Middle frontal gyrus (tissue), 1 donor: ENCODE results near the gene FAS.

Experiments
- DNase-seq: peaks from one replicate; pipeline ENCODE4 v3.0.0-alpha.2; 2015; ENCODE audit warnings: low spot score; ENCODE audit errors: extremely low spot score

FAS gene

GRCh38 chr10:88990384-88991160 is at the start of gene FAS:
Gene FAS (plus strand): TSS chr10:88990798. CDS start chr10:88990877, 79 bp downstream.
- DNase-seq, result no peak

GRCh38 chr10:88941026-88941425 is 49.6 kb upstream of the FAS start:
- no peak for DNase-seq

DNA sequence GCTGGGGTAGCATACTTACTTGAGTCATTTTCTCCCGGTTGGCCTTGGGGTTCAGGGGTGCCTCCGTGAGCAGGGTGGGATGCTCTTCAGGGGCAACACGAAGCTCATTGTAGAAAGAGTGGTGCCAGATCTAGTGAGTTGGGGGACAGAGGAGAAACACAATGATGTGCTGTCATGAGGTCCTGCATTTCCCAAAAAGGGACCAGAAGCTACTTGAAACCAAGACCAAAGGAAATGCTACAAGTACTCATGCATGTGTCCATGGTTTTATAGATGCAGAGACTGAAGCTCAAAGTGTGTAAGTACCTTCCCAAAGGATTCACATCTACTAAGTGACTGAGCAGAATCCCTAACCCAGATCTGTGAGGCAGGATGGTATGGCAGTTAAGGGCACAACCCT is 46.8 kb upstream of the FAS start:
- no peak for DNase-seq

DNA sequence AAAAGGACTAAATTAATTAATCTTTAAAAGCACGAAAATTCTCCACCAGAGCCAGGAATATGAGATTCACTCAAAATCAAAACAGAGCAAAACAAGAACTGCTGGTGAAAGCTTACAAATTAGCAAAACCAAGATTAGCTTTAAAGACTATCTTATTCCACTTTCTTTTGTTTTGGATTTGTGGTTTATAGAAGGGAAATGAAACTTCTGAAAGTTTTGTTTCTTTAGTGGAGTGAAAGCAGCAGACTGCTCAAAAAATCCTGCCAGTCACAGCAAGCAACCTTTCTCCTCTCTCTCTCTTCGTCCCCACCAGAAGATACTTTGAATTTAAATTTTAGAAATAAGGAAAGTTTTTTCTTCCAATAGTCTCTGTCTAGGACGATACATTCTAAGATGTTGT is 45.8 kb upstream of the FAS start:
- no peak for DNase-seq

DNA sequence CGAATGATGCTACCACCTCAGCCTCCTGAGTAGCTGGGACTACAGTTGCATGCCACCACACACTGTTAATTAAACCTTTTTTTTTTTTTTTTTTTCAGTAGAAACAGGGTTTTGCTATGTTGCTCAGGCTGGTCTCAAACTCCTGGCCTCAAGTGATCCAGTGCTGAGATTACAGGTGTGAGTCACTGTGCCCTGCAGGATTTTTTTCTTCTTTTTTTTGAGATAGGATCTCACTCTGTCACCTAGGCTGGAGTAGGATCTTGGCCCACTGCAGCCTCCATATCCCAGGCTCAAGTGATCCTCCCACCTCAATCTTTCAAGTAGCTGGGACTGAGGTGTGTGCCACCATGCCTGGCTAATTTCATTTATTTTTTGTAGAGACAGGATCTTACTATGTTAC is 44.4 kb upstream of the FAS start:
- no peak for DNase-seq

GRCh38 chr10:88946965-88947590 is 43.5 kb upstream of the FAS start:
- DNase-seq, result no peak

DNA sequence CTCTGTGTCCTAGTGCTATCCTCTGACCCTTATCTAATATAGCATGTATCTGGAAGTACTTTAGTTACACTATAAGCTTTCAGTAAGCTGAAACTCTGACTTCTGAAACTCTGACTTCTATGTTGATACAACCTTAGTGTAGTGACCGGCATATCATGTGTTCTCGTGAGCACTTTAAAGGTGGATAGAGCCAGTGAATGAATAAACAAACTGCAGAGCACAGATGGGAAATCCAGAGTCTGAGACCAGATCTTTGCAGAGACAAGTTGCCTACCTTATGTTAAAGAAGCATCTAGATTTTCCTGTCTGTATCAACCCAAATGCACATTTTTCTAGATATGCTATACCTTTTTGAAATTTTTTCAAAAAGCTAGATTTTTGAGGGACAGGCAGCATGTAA is 41.5 kb upstream of the FAS start:
- DNase-seq, result no peak

DNA sequence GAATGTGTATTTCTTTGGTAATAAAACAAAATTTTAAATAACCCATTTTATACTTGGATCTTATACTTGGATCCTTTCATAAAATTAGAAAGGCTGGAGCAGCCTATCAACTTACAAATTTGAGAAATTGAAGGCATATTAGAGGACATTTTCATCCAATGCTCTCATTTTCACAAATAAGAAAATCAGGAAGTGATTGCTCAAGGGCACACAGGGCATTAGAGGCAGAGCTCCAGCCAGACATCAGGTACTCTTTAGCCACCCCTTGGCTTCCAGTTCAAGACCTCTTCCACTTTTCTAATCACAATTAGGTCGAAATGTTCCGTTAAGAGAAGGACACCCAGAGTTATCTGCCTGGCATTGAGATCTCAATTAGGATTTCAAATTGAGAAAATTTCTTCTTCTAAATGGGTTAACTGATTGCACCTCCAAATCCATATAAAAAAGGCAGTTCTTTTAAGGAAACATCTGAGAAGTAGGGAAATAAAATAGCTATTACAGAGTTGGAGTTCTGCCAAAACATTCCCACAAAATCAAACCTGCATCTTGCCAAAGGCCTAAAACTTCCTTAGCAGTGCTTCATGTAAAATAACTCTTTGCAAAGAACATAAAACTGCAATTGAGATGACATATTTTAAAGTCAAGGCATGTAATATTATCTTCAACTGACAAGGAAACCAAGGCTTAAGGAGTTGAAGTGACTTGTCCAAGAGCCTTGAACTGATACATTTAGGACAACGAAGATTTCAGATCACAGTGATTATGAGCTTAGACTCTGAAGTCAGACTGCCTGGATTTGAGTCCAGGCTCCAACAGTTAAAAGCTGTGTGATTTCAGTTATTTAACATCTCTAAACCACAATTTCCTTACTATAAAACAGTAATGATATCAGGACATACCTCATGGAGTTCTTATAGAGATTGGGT is 40.4 kb upstream of the FAS start:
- DNase-seq, result no peak

DNA sequence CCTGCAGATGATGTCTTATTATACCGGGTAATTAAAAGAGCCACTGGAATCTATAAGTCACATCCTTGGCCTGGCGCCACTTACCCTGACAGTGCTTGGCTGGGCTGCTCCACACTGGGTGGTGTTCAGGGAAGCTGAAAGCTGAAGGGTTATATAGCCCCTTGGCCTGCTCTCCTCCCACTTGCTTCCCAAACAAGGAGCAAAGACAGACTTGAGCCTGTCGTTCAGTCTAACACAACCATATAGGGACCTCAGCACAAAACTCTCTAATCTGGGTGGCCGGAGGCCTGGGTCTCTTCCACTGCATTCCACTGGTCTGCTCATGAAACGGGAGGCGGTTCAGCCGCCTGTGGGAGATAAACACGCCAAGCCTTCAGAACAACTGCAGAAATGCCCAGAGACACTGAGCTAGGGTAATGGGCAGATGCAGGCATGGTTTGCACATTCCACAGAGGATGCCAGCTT is 37.9 kb upstream of the FAS start, which contains the start of gene ACTA2:
Gene ACTA2 (minus strand): TSS at position 127 of the 465 bp plus-strand sequence. CDS start 3,843 bp downstream, outside the sequence.
- DNase-seq, result no peak

GRCh38 chr10:88953662-88954061 is 36.9 kb upstream of the FAS start:
- DNase-seq, result no peak

DNA sequence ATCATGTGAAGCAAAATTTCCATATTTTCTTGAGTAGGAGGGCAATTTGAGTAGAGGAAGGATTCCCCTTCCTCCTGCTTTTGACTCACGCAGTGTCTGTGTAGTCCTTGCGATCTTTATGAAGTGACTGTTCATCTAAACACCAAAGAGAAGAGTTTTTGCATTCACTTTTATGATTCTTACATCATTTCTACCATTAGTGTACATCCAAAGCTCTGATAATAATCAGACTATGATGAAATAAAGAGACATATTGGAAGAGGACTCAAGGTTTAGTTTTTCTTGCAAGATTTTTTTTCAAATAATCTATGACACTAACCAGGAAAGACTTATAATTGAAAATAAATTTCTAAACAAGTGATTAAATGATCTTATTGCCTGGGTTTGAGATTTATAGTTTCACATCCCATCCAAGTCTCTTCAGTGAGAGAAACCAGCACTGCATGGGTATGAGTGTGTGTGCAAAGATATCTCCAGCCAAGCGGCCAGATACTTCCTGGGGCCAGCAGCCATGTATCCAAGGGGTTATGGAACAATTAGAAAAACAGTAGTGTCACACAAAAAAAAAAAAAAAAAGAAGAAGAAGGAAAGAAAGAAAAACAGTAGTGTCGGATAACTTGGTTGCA is 36.0 kb upstream of the FAS start:
- DNase-seq, result no peak

- no peak for DNase-seq
Measured at GRCh38 chr10:88957381-88957780, 33.2 kb upstream of the FAS start.

DNA sequence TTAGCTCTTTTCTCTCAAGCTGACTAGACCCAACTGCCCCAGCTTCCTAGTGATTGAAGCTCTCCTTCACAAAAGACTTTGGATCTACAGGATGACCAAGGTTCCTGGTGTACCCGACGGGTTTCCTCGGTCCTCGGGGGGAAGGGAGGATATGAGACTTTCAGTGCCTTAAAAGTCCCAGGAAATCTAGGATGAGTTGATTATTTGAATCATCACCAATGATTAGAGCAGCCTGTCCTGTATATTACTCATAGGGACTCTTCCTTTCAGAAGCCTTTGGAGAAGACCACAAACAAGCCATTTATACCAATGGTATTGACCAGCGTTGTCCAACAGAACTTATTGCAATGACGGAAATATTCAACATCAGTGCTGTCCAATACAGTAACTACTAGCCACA is 31.9 kb upstream of the FAS start:
- DNase-seq, result no peak

DNA sequence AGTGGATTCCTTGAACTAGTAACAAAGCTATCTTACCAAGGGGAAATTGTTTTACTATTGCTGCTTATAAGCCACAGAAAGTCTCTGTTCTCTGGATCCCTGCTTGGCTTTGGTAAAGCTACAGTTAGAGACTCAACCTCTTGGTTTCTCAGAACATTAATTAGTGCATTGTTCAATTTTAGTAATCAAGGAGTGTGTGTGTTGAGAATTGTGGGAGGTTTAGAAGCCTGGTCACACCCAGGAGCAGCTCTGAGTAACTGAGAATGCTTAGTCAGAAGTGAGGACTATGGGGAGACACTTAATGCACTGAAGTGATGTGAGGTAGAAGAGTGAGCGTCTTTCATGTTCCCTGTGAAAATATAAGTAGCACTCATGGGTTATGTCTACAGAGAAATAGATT is 29.8 kb upstream of the FAS start:
- DNase-seq, result no peak

GRCh38 chr10:88961266-88961665 is 29.3 kb upstream of the FAS start:
- DNase-seq, result no peak

DNA sequence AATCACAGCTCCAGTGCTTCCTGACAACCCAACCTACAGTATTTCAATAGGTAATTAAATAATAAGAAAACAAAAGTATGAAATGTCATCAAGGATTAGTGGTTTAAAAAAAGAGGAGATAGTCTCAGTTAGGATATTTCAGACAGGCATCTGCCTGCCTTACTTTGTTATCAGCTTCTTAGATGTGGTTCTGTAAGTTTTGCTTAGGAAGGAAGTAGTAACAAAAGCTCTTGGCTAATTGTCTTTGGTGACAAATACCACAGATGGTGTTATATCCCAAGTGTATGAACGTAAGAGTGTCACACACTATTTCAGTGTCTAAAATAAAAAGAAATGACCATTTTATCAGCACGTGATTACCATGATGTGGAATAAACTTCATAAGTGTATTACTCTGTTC is 28.3 kb upstream of the FAS start:
- DNase-seq, result no peak

DNA sequence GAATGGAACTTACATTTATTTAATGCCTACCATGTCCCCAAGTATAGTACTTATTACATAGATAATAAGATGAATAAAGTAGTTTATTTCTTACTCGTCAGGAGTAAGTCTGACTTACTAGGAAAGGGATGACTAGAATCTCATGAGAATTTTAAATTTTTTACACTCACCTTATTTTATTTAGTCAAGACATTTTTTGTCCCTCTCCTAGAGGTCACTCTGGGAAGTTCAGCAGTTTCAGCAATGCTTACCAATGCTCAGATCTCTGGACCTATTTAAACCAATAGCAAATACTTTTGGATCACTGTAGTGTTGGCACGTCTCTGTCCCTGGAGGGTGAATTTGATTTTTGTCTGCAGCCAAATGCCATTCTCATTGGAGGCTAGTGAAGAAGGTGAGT is 27.3 kb upstream of the FAS start:
- no peak for DNase-seq

DNA sequence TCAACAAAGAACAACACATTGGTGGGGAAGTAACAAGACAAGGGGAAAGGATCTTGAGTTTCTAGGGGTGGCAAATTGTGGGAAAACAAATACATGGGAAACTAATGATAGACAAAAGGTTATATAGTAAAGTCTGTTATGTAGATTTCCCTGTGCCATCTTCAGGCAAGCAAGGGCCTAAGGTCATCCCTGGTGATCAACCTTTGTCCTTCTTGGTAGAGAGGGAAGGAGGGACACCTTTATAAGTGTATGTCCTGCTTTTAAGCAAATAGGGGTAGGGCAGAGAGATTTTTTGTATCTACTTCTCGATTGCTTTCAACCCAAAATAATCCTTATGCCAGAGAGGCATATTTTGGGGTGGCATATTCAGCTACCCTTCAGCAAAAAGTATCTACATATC is 26.2 kb upstream of the FAS start:
- DNase-seq, result no peak

DNA sequence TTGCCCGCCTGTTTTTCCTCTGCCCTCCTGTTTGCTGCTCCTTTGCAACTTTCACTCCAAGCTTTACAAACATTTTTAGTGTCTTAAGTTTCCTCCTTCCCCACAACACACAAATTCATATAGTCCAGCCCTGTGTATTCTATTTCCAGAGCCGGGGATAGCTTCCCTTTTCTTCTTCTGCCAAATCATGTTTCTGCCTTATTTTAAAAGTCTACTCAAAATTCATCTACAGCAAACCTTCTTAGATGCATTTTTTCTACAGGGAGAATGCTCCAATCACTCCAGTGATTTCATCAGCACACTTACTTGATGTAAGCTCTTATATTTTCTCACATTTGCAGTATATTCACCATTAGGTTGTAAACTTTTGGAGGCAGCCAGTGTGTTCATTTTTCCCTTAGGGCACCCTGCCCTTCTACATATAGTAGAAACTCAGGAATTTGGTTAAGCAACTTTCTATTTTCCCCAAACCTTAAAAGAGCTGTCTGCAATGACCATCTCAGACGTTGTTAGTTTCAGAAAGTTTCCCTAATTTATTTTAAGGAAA is 25.7 kb upstream of the FAS start:
- DNase-seq, result no peak

GRCh38 chr10:88966797-88967196 is 23.8 kb upstream of the FAS start:
- DNase-seq, result no peak

DNA sequence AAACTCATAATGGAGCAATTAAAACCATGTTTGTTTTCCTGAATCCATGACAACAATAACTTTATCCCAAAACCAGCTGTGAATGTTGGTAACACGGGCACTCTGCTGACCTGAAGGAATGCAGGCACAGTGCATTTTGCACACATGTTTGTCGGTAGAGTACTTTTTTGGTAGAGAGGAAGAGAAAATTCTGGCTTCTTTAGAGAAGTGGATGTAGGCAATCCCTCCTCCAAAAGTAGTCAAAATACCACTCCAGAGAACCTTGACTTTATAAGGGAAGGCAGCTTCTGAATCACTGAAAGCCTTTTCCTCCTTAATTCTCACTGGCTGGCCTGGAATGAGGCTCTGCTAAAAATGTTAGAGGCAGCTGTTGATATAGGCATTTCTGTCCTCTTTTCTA is 22.2 kb upstream of the FAS start:
- no peak for DNase-seq
